Osteocyte (in vitro differentiated cells): ENCODE results near the gene DNAI1. TPM values are rescaled to one million over a fixed set of nuclear protein-coding genes. Genes with fewer than 3 reads are reported as not detected.

ENCODE experiments used
- DNase-seq: peaks from one replicate; pipeline ENCODE4 v3.0.0; 2021; ENCODE audit warnings: mixed read lengths; ENCODE audit not compliant: unreplicated experiment; ENCODE audit errors: extremely low spot score
- H3K27ac Mint-ChIP-seq: one replicate; pipeline ENCODE4 v1.8.0; 2021; ENCODE audit warnings: mild to moderate bottlenecking, mixed read lengths; ENCODE audit not compliant: unreplicated experiment
- H3K27me3 Mint-ChIP-seq: one replicate; pipeline ENCODE4 v1.8.0; 2021; ENCODE audit warnings: mixed read lengths; ENCODE audit not compliant: unreplicated experiment
- H3K36me3 Mint-ChIP-seq: one replicate; pipeline ENCODE4 v1.8.0; 2021; ENCODE audit warnings: mixed read lengths; ENCODE audit not compliant: unreplicated experiment
- H3K4me1 Mint-ChIP-seq: one replicate; pipeline ENCODE4 v1.8.0; 2021; ENCODE audit warnings: mixed read lengths; ENCODE audit not compliant: unreplicated experiment
- H3K4me3 Mint-ChIP-seq: one replicate; pipeline ENCODE4 v1.8.0; 2021; ENCODE audit warnings: mild to moderate bottlenecking, moderate library complexity, mixed read lengths; ENCODE audit not compliant: unreplicated experiment
- H3K9me3 Mint-ChIP-seq: one replicate; pipeline ENCODE4 v1.8.0; 2021; ENCODE audit warnings: mixed read lengths; ENCODE audit not compliant: unreplicated experiment
- total RNA-seq: library from RNA; stranded (reverse); gene quantifications from 2 replicates; pipeline ENCODE4 v1.2.1, GENCODE V29; 2021
- TF ChIP-seq, protein P1 (sequence below): fragments of 200-600 bp; sonication (generic); IDR thresholded peaks from 2 replicates; pipeline ENCODE4 v1.5.0; 2021; ENCODE audit warnings: antibody characterized with exemption, mild to moderate bottlenecking, moderate library complexity

Gene DNAI1
- total RNA-seq, 1 donor from 2014 or later, result not detected

DNA sequence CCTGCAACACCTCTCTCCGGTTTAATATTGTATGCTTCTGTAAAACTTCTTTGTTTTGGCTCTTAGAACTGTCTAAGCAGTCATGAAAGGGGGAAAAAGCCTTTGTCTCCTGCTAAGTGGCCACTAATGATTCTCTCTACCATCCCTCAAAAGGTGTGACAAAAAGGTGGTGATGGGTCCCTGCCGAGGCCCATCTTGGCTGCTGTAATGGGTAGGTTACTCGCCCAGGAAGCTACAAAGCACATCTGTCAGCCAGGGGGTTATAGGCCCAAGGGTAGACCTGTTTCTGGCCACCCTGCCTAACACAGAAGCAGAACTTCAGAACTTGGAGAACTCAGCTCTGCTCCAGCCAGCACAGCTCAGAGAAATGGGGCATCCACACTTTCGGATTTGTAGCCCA, 1.9 kb upstream of the DNAI1 start:
- H3K4me3 Mint-ChIP-seq, result peak overlapping the region; percentile 93
- peak overlapping the region; percentile 93 for H3K27ac Mint-ChIP-seq
- TF ChIP-seq, protein P1, sequence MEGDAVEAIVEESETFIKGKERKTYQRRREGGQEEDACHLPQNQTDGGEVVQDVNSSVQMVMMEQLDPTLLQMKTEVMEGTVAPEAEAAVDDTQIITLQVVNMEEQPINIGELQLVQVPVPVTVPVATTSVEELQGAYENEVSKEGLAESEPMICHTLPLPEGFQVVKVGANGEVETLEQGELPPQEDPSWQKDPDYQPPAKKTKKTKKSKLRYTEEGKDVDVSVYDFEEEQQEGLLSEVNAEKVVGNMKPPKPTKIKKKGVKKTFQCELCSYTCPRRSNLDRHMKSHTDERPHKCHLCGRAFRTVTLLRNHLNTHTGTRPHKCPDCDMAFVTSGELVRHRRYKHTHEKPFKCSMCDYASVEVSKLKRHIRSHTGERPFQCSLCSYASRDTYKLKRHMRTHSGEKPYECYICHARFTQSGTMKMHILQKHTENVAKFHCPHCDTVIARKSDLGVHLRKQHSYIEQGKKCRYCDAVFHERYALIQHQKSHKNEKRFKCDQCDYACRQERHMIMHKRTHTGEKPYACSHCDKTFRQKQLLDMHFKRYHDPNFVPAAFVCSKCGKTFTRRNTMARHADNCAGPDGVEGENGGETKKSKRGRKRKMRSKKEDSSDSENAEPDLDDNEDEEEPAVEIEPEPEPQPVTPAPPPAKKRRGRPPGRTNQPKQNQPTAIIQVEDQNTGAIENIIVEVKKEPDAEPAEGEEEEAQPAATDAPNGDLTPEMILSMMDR, result no peak
- peaks cover 35% of the 10 kb centered on the region for H3K4me1 Mint-ChIP-seq
- no peaks in the 10 kb centered on the region for H3K9me3 Mint-ChIP-seq
- no peak for DNase-seq
- peaks cover 10% of the 10 kb centered on the region for H3K27me3 Mint-ChIP-seq
- H3K36me3 Mint-ChIP-seq, result no peaks in the 10 kb centered on the region

- Mint-ChIP-seq H3K9me3 (no peaks in the 10 kb centered on the region), H3K4me1 (peaks cover 35% of the 10 kb centered on the region), H3K27ac (peak overlapping the region; percentile 93), H3K27me3 (peaks cover 17% of the 10 kb centered on the region), H3K36me3 (no peaks in the 10 kb centered on the region), H3K4me3 (peak overlapping the region; percentile 93)
- no peak for DNase-seq
- TF ChIP-seq, protein P1, result no peak
Measured at GRCh38 chr9:34457266-34458012, 1.2 kb upstream of the DNAI1 start.

DNA sequence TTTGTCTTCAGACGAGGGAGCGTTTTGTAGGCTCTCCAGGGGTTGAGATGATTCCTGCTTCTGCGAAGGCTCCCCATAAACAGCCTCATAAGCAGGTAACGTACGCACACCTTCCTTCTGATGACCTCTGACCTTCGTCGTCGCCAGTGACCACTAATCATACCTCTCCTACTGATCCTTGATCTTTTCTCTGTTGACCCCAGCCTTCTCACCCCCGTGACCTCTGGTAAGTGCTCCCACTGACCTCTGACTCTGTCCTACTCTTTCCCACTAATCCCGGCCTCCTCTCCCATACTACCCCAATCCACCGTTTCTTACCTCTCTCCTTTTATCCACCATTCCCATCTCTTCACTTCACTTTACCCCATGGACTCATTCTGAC, 345 bp downstream of the DNAI1 start:
- no peak for DNase-seq
- Mint-ChIP-seq H3K27ac (no peak overlapping the region), H3K4me3 (peak overlapping the region; percentile 93), H3K9me3 (no peaks in the 10 kb centered on the region), H3K4me1 (peaks cover 35% of the 10 kb centered on the region), H3K36me3 (no peaks in the 10 kb centered on the region), H3K27me3 (peaks cover 24% of the 10 kb centered on the region)
- TF ChIP-seq, protein P1, result no peak

DNA sequence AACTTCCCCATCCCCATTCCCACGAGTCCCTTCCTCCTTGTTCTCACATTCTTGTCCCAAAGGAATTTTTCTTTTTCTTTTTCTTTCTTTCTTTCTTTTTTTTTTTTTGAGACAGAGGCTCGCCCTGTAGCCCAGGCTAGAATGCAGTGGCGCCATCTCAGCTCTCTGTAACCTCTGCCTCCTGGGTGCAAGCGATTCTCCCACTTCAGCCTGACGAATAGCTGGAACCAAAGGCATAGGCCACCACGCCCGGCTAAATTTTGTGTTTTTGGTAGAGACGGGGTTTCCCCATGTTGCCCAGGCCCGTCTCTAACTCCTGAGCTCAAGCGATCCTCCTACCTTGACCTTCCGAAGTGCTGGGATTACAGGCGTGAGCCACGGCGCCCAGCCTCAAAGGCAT, 751 bp downstream of the DNAI1 start:
- Mint-ChIP-seq H3K4me1 (peaks cover 32% of the 10 kb centered on the region), H3K4me3 (peak overlapping the region; percentile 93), H3K27me3 (peaks cover 24% of the 10 kb centered on the region), H3K27ac (no peak overlapping the region), H3K36me3 (no peaks in the 10 kb centered on the region), H3K9me3 (no peaks in the 10 kb centered on the region)
- TF ChIP-seq, protein P1, result no peak
- DNase-seq, result no peak

DNA sequence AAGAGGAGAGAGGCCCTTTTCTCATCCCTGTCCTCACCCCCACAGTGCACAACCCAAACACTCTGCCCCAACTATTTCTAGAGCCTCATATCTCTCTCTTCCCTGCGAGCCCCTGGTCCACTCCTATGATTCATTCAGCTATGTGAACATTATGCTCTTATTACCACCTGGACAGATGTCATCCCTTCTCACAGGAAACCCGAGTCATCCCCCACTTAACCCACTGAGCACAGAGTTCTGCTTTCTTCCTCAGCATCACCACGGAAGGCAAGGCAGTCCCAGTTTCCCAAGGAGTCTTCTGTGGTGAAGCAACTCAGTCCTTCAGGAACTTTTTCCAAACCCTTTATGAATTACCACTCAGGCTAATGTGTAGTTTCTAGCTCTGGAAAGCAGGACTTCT, 1.3 kb downstream of the DNAI1 start:
- H3K4me3 Mint-ChIP-seq, result no peak overlapping the region
- no peak overlapping the region for H3K27ac Mint-ChIP-seq
- H3K27me3 Mint-ChIP-seq, result peaks cover 24% of the 10 kb centered on the region
- H3K4me1 Mint-ChIP-seq, result peaks cover 26% of the 10 kb centered on the region
- H3K9me3 Mint-ChIP-seq, result no peaks in the 10 kb centered on the region
- DNase-seq, result no peak
- TF ChIP-seq, protein P1, result no peak
- no peaks in the 10 kb centered on the region for H3K36me3 Mint-ChIP-seq
